ENCODE data around the gene MAP4K4. TPM values are rescaled to one million over a fixed set of nuclear protein-coding genes. Genes with fewer than 3 reads are reported as not detected.
A peak's percentile ranks its signal among the peaks of the same experiment; 100 is the strongest.

Gene MAP4K4
- total RNA-seq, 2 experiments from 2014 or later = 67.2 to 181 TPM

DNA sequence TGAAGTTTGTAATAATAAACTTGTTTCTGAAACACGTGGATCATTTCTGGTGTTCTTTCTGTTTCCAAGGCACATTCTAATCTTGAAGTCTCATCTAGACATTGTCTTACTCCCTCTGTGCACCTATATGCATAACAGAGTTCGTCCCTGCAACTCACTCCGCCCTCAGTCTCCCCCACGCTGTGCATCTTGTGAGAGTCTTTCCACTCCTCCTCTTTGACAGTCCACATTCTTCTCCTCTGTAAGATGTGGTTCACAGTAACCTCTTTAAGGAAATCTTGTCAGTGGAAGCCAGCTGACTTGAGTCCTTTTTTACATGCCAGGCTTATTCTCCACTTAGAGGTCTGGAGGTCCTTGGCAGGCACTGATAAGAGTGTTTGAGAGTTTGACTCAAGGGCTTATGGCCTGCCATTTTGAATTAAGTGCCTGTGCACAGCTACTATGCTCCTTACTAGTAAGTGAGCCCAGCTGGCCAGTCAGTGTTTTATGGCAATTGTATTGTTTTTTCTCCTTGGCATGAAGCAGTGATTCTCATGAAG, 185.3 kb downstream of the MAP4K4 start:
- no peak overlapping the region for H3K4me2 ChIP-seq (ENCODE audit: low read length)
- H3K79me2 ChIP-seq (ENCODE audit: insufficient read depth, low read depth, low read length) = no peaks in the 10 kb centered on the region
- H4K20me1 ChIP-seq (ENCODE audit: insufficient read depth, low read length) = no peaks in the 10 kb centered on the region
- ChIA-PET CTCF (ENCODE audit: unreplicated experiment) (no interaction called here), POLR2A (interaction anchor here (1.0 kb wide), 1 partner anchor 15 kb away, joined by 3 read pairs; no protein-coding TSS in a partner anchor)
- H3K4me1 ChIP-seq (ENCODE audit: insufficient read depth, low read length, poor library complexity, severe bottlenecking) = no peaks in the 10 kb centered on the region
- H3K36me3 ChIP-seq (ENCODE audit: insufficient read depth, low read length) = peaks cover 93% of the 10 kb centered on the region
- H2AFZ ChIP-seq (ENCODE audit: low read length) = no peak overlapping the region
- H3K9me2 ChIP-seq (ENCODE audit: insufficient read depth, low read length) = no peaks in the 10 kb centered on the region
- no peaks in the 10 kb centered on the region for H3K9me3 ChIP-seq (ENCODE audit: low read length)
- BruUV-seq (replicated peaks) = no TSS peak
- intact Hi-C loops (cut with micrococcal nuclease; ENCODE audit: unreplicated experiment) = no loop called here
- no peak overlapping the region for H3K4me3 ChIP-seq (ENCODE audit: low read depth, low read length, poor library complexity, severe bottlenecking)
- H3K27ac ChIP-seq (ENCODE audit: low read depth, low read length, poor library complexity, severe bottlenecking) = no peak overlapping the region
- DNase-seq (ENCODE audit: low spot score) = no peak
- TF ChIP-seq EZH2phosphoT487 (IDR thresholded peaks at IDR 0.05; ENCODE audit: borderline replicate concordance, low read depth, low read length) (no peak), CTCF (conservative IDR thresholded peaks at IDR 0.05; ENCODE audit: low read length) (no peak)

- Histone ChIP-seq H4K20me1 (ENCODE audit: insufficient read depth, low read length) (no peaks in the 10 kb centered on the region), H3K4me2 (ENCODE audit: low read length) (no peak overlapping the region), H2AFZ (ENCODE audit: low read length) (no peak overlapping the region), H3K36me3 (ENCODE audit: insufficient read depth, low read length) (peaks cover 92% of the 10 kb centered on the region), H3K27ac (ENCODE audit: low read depth, low read length, poor library complexity, severe bottlenecking) (no peak overlapping the region), H3K4me3 (ENCODE audit: low read depth, low read length, poor library complexity, severe bottlenecking) (no peak overlapping the region), H3K4me1 (ENCODE audit: insufficient read depth, low read length, poor library complexity, severe bottlenecking) (no peaks in the 10 kb centered on the region), H3K9me3 (ENCODE audit: low read length) (no peaks in the 10 kb centered on the region), H3K79me2 (ENCODE audit: insufficient read depth, low read depth, low read length) (no peaks in the 10 kb centered on the region), H3K9me2 (ENCODE audit: insufficient read depth, low read length) (no peaks in the 10 kb centered on the region)
- BruUV-seq (replicated peaks) = no TSS peak
- ChIA-PET POLR2A (interaction anchor here (1.0 to 1.2 kb wide), 2 partner anchors 15 to 16 kb away, joined by 3 read pairs; no protein-coding TSS in a partner anchor), CTCF (ENCODE audit: unreplicated experiment) (interaction anchor here (0.6 kb wide), 1 partner anchor 11 kb away, joined by 3 read pairs; no protein-coding TSS in a partner anchor)
- no peak for TF ChIP-seq EZH2phosphoT487 (IDR thresholded peaks at IDR 0.05; ENCODE audit: borderline replicate concordance, low read depth, low read length)
- TF ChIP-seq CTCF (conservative IDR thresholded peaks at IDR 0.05; ENCODE audit: low read length) = peak; percentile 77
- intact Hi-C loops (cut with micrococcal nuclease; ENCODE audit: unreplicated experiment) = no loop called here
- peak; percentile 34 for DNase-seq (ENCODE audit: low spot score)
Measured at GRCh38 chr2:101883860-101884259, 186.4 kb downstream of the MAP4K4 start.

GRCh38 chr2:101884423-101884822, 186.9 kb downstream of the MAP4K4 start:
- ChIA-PET CTCF (ENCODE audit: unreplicated experiment) (no interaction called here), POLR2A (interaction anchor here (1.2 kb wide), 1 partner anchor 15 kb away, joined by 3 read pairs; no protein-coding TSS in a partner anchor)
- Histone ChIP-seq H3K4me2 (ENCODE audit: low read length) (no peak overlapping the region), H3K9me3 (ENCODE audit: low read length) (no peaks in the 10 kb centered on the region), H2AFZ (ENCODE audit: low read length) (no peak overlapping the region), H3K27ac (ENCODE audit: low read depth, low read length, poor library complexity, severe bottlenecking) (no peak overlapping the region), H3K36me3 (ENCODE audit: insufficient read depth, low read length) (peaks cover 94% of the 10 kb centered on the region), H3K4me3 (ENCODE audit: low read depth, low read length, poor library complexity, severe bottlenecking) (no peak overlapping the region), H4K20me1 (ENCODE audit: insufficient read depth, low read length) (no peaks in the 10 kb centered on the region), H3K79me2 (ENCODE audit: insufficient read depth, low read depth, low read length) (no peaks in the 10 kb centered on the region), H3K9me2 (ENCODE audit: insufficient read depth, low read length) (no peaks in the 10 kb centered on the region), H3K4me1 (ENCODE audit: insufficient read depth, low read length, poor library complexity, severe bottlenecking) (no peaks in the 10 kb centered on the region)
- no peak for TF ChIP-seq EZH2phosphoT487 (IDR thresholded peaks at IDR 0.05; ENCODE audit: borderline replicate concordance, low read depth, low read length)
- intact Hi-C loops (cut with micrococcal nuclease; ENCODE audit: unreplicated experiment) = no loop called here
- DNase-seq (ENCODE audit: low spot score) = no peak
- no TSS peak for BruUV-seq (replicated peaks)
